HG03520 (cell line): Measurements from ENCODE around the gene PPM1N.
A peak's percentile ranks its signal among the peaks of the same experiment; 100 is the strongest.

Experiments
- ATAC-seq: cut with Tn5 transposase; IDR thresholded peaks from one replicate; pipeline ENCODE4 v1.9.1; 2021; ENCODE audit warnings: mild to moderate bottlenecking, moderate library complexity; ENCODE audit not compliant: unreplicated experiment

PPM1N gene

DNA sequence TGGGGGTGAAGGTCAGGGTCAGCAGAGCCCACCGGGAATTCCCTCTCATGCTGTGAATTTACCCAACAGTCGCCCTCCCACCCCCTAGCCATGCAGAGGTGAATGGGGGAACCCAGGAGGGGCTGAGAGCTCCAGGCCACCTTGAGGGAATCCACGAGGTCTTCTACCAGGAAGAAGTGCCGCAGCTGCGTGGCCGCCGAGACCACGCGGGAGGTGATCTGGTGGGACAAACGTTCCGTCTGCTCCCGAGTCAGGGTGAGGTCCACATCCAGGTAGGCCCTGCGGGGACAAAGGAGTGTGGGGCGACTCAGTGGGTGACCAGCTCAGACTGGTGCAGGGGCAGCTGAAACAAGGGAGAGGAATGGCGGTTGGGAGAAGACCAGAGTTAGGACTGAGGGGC lies 9.5 kb upstream of the PPM1N start:
- no peak for ATAC-seq

DNA sequence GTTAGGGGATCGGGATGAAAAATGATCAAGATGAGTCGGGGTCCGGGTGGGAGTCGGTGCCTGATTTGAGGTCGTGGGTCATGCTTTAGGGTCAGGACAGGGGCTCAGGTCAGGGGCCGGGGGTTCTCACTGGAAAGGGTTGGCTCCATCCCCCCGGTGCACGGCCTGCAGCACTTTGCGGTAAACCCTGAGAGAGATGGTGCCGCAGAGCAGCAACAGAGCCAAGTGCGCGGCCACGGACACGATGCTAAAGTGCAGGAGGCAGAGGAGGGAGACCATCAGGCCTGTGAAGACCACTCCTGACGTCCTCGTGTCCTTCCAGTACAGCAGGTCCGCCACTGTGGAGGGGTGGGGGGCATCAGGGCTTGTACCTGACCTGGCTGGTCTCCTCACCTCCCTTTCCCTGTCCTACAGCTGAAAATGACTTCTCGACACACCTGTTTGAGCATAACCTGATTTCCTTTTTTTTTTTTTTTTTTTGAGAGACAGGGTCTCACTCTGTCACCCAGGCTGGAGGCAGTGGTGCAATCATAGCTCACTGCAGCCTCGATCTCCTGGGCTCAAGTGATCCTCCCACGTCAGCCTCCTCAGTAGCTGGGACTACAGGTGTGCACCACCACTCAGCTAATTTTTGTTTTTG lies 8.9 kb upstream of the PPM1N start:
- ATAC-seq: no peak

DNA sequence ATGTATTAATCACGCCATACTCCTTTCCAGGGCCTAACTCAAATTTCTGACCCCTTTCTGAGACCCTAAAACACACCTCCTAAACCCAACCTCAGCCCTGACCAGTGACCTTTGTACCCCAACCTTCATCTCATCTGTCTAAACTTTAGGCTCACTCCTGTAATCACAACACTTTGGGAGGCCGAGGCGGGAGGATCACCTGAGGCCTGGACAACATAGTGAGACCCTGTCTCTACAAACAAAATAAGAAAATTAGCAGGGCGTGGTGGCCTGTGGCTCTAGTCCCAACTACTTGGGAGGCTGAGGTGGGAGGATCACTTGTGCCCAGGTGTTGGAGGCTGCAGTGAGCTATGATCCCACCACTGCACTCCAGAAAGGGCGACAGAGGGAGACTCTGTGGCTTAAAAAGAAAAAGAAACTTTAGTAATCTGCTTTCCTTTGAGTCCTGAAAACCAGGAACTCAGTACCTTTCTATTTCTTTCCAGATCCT lies 6.1 kb upstream of the PPM1N start:
- no peak for ATAC-seq

DNA sequence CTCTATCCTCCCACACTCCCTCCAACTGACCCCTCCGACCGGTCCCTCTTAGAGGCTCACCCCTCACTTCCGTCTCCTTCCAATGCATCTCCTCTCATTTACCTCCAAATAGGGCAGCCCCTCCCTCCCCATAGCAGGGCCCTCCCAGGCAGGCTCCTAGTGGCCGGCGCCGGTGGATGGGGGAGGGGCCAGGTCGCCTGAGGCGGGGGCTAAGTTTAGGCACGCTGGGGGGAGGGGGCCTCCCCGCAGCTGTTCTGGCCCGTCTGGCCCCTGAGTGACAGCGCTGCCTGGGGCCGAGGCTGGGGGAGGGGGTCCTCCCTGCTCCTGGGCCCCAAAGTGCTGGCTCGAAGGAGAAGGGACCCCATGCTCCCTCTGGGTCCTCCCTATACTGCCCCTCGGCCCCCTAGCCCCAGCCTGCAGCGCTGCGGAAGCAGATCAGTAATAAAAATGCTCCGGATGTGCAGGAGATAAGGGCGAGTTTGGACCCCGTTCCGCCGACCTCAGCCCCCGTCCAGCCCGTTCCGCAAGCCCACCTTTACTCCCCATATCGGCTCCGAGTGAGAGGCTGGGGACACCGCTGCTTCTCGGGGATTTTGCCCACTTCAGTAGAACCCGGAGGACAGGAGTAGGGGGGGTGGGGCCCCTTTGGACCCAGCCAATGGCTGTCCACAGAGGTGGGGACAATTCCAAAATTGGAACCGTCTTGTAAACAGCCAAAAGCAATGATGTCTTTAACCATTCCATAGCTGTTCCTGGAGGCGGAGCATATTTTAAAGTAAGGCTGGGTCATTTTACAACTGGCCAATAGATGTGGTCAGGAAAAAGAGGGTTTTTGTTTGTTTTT lies 5.4 kb upstream of the PPM1N start:
- ATAC-seq: no peak

DNA sequence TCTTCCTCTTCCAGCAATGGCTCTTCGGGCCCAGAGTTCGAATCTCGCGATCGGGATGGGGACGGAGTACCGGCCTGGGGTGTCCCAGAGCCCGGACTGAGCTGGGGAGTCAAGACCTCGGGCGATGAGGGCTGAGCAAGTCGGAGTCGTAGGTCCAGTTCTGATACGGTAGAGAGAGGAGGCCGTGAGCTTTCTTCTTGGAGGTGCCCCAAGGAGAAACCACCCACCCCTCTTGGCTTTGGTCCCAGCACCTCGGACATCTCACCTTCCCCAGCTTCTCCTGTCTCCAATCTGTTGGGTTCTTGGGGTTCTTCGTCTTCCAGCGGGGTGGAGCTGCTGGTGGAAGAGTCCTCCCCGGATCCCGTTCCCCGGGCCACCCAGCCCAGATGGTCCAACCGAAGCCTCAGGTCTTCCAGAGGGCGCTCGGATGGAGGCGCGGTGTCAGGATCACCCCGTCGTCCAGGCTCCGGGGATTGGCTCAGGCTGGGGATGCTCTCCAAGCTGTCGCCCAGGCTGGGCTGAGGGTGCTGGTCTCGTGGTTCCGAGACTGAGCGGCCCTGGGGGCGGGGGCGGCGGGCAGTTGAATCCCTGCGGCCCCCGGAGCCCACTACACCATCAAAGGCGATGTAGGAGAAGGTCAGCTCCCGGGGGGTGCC lies 3.9 kb upstream of the PPM1N start:
- ATAC-seq: no peak

DNA sequence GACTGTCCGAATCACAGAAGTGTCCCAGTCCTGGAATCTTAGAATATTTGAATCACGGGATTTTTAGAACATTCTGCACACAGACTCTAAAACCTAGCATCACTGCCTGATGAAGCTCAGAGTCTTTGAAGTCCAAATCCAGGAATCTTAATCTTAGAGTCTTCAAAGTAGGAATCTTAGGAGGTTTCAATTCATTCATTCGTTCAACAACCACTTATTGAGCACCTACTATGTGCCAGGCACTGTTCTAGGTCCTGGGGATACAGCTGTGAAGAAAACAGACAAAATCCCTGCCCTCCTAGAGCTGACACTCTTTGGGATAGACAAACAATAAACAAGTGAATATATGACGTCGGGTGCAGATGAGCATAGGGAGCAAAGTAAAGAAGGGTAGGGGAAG lies 3.1 kb upstream of the PPM1N start:
- ATAC-seq: no peak

DNA sequence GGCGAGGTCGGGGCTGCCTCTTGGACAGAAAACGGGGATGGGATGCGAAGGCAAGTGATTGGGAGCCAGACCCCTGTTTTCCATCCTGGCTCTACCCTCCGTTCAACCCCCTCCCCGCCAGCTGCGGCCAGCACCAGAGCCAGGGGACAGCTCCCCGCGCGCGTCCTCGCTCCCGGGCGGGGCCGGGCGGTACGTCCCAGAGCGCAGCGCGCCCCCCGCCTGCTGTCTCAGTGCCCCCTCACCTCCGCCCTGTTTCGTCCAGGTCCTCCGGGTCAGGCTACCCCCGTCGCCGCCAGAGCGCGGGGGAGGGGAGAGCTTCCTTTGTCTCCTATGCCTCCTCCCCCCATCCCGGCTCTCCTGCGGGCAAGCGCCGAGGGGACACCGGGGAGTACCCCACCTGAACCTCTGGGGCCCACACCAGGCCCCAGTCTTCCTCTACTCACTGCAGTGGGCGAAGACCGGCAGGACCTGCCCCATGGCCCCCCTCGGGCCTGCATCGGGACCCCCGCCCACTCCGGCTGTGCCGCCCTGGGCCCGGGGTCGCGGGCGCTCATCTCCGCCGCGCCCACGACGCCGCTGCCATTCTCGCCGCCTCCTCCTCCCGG lies 1.8 kb upstream of the PPM1N start:
- no peak for ATAC-seq

DNA sequence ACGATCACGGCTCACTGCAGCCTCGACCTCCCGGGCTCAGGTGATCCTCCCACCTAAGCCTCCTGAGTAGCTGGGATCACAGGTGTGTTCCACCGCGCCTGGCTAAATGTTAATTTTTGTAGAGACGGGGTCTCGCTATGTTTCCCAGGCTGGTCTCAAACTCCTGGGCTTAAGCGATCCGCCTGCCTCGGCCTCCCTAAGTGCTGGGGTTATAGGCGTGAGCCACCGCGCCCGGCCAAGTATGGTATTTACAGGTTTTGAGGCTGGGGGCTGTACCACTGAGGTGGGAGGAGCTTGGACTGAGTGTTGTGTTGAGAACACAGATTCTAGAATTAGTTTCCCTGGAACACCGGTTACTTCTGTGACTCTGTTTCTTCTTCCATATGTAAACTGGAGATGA lies 452 bp upstream of the PPM1N start:
- no peak for ATAC-seq

DNA sequence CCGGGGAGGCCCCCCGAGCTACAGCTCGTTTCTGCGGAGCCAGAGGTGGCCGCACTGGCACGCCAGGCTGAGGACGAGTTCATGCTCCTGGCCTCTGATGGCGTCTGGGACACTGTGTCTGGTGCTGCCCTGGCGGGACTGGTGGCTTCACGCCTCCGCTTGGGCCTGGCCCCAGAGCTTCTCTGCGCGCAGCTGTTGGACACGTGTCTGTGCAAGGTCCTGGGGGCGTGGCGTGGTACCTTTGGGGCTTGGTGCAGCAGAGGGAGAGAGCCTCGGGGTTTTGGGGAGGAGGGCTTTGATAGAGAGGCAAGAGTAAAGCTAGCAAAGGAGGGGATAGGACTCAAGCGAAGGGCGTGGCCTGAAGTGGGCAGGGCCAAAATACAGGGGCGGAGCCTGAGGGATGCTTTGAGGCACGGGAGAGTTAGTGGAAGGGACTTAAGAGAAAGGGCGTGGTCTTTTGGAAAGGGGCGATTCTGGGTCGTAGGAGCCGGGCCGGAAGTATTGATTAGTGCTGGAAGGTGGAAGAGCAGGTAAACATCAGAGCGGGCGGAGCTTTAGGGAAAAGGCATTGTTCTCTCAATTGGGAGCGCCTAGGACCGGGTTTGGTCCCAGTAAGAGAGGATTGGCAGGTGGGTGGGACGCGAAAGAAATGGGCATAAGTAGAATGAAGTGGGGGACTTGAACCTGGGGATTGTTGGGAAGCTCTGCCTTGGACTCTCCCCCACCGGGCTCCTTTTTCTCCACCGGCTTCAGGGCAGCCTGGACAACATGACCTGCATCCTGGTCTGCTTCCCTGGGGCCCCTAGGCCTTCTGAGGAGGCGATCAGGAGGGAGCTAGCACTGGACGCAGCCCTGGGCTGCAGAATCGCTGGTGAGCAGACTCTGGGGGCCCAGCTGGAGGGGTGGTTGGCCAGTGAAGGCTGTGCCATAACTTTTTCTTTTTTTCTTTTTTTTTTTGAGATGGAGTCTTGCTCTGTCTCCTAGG lies 1.2 kb downstream of the PPM1N start:
- ATAC-seq: no peak

DNA sequence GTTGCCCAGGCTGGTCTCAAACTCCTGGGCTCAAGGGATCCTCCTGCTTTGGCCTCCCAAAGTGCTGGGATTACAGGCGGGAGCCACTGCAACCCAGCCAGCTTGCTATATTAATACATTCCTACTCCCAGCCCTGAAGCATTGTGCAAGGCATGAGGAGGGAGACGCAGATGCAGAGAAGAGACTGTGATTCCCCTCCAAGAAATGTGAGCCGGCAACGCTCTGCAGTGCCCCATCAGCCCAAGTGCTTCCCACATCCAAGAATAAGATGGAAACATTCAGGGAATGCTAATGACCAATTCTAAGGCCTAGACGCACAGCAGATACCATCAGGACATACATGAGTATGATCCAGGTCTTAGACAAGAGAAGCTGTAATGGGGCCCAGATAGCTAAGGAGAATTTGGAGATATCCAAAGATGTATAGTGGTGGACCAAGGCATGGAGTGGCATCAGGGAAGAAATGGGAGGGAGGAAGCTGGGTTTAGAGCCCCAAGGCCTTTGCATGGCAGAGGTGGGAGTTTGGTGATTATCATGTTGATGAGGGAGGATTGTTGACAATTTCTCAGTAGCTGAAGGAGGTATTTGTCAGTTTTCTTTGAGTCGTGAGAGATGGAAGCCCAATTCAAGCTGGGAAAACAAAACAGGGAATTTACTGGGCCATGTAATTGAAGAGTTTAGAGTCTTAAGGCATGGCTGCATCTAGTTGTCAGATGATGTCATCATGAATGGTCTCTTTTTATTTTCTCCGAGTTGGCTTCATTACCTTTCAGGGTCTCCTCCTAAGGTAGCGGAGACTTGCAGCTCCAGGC lies 2.9 kb downstream of the PPM1N start:
- no peak for ATAC-seq

DNA sequence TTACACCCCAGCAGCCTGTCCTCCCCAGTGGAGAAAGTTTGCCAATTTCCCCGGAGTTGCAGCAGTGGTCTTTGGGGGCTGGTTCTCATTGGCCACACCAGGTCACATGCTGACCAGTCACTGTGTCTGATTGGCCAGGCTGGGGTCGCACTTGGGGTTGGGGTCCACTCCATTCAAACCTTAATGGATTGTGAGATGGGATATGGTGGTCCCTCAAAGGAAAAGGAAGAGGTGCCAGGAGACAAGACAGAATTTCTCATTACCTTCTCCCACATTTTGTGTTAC lies 3.4 kb downstream of the PPM1N start:
- ATAC-seq: no peak

DNA sequence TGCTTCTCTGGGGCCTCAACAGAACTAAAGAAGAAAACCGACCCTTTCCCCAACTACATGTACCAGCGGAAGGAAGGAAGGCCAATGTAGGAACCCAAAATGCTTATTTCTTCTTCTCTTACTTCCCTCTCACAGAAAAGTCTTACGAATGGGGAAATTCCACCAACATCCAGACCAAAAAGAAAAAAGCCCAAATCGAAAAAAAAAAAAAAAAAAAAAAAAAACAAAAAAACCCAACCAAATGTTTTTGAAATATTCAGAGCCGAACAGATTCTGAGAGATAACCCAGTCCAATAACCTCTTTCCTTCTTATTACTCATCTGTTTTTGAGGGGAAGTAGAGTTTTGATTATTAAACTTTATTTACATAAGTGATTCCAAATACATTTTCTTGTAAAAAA lies 3.9 kb downstream of the PPM1N start:
- no peak for ATAC-seq

DNA sequence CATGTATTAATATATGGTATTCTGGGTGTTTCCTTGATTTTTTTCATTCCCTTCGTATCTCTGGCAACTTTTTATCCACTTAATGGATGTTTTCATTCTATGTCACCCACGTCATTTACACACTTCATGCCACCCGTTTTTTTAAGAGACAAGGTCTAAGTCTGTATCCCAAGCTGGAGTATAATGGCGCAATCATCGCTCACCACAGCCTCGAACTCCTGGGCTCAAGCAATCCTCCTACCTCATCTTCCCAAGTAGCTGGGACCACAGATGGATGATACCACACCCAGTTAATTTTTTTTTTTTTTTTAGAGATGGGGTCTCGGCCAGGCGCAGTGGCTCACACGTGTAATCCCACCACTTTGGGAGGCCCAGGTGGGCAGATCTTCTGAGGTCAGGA lies 5.7 kb downstream of the PPM1N start:
- no peak for ATAC-seq

DNA sequence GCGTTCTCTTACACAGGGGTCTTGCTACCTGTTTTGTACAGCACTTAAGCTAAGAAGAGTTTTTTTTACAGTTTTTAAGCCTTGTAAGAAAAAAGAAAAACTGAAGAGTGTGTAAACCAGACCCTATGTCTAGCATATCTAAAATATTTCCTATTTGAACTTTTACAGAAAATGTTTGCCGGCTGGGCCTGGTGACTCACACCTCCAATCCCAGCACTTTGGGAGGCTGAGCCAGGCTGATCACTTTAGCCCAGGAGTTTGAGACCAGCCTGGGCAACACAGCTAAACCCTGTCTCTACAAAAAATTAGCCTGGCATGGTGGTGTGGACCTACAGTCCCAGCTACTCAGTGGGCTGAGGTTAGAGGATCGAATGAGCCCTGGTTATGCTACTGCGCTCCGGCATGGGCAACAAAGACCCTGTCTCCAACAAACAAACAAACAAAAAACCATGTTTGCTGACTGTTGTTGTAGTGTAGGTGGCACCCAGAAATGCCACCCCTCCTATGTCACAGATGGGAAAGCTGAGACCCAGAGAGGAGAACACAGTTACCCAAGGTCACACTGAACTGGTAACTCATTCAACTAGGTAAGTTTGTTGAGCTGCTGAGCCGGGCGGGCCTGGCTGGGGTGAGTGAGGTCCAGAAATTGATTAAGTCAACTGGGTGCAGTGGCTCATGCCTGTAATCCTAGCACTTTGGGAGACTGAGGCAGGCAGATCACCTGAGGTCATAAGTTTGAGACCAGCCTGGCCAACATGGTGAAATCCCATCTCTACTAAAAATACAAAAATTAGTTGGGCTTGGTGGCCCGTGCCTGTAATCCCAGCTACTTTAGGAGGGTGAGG lies 7.1 kb downstream of the PPM1N start:
- no peak for ATAC-seq

DNA sequence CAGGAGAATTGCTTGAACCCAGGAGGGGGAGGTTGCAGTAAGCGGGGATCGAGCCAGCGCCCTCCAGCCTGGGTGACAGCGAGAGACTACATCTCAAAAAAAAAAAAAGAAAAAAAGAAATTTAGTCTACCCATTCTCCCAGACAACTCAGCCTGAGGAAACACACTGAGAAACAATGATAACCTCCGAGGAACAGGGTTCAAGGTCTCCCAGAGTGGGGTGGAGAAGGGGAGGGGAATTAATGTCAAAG lies 7.7 kb downstream of the PPM1N start:
- no peak for ATAC-seq

DNA sequence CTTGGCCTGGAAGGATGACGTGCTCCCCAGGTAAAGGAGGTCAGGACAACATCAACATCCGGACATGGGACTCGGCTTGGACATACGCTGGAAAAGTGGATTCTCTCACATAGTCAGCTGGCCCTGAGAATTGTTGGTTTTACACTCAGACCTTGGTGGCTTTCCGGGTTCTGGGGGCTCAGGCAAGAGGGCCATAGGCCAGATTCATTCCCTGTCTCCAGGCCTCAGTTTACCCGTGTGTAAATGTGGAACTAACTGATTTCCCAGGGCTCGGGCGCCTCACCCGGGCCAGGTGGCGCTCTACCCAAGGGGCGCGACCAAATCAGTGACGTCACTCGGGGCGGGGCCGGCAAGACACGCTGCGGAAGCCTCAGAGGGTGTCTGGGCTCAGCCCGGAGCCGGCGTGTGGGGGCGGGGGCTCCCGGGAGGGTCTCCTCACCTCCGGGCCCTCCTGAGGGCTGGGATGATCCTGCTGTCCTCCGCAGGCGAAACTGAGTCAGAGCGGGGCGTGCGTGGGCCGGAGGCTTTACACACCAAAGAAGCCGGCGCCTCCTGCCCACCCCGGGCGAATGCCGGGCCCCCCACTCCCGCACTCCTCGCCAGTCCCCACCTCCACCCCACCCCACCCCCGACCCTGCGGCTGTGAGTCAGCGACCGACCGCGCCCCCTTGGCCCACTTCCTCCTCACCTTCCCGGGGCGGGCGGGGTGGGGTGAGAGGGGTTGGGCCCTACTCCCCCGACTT lies 8.2 kb downstream of the PPM1N start:
- ATAC-seq: peak; percentile 47

DNA sequence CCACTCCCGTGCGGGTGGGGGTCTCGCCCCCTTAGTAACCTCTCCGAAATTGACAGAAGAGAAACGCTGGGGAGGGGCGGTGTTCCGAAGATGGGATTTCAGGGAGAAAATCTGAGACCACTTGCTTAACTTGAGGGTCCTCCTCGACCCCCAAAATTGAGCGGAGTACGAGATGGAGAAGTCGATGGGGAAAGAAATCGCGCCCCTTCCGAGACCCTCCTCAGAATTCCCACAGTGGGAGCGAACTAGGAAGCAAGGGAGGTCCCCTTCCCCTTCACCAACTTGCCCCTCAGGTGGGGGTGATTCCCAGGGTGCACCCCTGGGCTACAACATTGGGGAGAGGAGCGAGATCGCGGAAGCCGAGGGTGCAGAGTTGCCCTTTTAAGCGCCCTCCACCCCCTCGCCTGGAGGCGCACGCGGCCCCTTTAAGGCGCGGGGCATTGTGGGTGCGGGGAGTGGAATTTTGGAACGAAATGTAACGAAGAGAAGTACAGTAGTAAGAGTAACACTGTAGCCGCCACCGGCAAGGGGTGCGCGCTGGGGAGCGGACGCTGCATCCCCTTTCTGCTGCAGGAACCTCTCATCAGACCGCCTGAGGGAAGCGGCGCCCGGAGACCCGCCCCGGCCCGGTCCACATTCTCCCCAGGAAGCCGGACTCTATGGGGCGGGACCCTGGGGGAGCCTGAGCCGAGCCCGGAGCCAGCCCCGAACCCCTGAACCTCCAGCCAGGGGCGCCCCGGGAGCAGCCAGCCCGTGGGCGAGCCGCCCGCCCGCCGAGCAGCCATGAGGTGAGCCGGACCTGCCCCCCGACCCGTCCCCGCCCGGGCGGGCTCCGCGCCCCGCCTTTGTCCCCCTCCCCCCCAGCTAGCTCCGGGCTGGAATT lies 9.0 kb downstream of the PPM1N start, which contains the start of gene VASP:
TSS of gene VASP (plus strand) at position 491 of the 883 bp plus-strand sequence. CDS start at position 784, 293 bp downstream.
- ATAC-seq: no peak
